Erythroblast (primary cell): Measurements from ENCODE around the gene LTK.

Source experiments
- GATA1 ChIP-seq: IDR thresholded peaks from 2 replicates; pipeline ENCODE4 v1.6.1; 2011; ENCODE audit warnings: low read depth, mild to moderate bottlenecking, control low read depth, low read length, moderate library complexity
- POLR2A ChIP-seq: IDR thresholded peaks from 2 replicates; pipeline ENCODE4 v1.6.1; 2011; ENCODE audit warnings: mild to moderate bottlenecking, low read length

- no peak for TF ChIP-seq POLR2A
- no peak for TF ChIP-seq GATA1
Measured at GRCh38 chr15:41507820-41508290, 5.8 kb downstream of the LTK start.
